Ascending aorta (tissue), 2 donors: ENCODE results near the gene ACOT11. TPM values are rescaled to one million over a fixed set of nuclear protein-coding genes. Genes with fewer than 3 reads are reported as not detected.

Source experiments
- DNase-seq, 2 donors: peaks; one replicate each; pipeline ENCODE4 v3.0.0-alpha.2; 2019; ENCODE audit warnings: low spot score in 2 of 2
- H3K27ac ChIP-seq, 2 donors: fragments of 200-600 bp; sonication (generic); one replicate each; pipeline ENCODE4 v1.5.1; 2016 to 2017; ENCODE audit warnings: mild to moderate bottlenecking in 1 of 2
- H3K27me3 ChIP-seq: fragments of 200-600 bp; sonication (generic); one replicate; pipeline ENCODE4 v1.5.1; 2017
- H3K36me3 ChIP-seq, 2 donors: fragments of 200-600 bp; sonication (generic); one replicate each; pipeline ENCODE4 v1.5.1; 2016
- H3K4me1 ChIP-seq, 2 donors: fragments of 200-600 bp; sonication (generic); one replicate each; pipeline ENCODE4 v1.5.1; 2016 to 2017; ENCODE audit warnings: mild to moderate bottlenecking in 1 of 2
- H3K4me3 ChIP-seq, 2 donors: fragments of 200-600 bp; sonication (generic); one replicate each; pipeline ENCODE4 v1.5.1; 2016 to 2017; ENCODE audit warnings: mild to moderate bottlenecking in 1 of 2
- H3K9me3 ChIP-seq, 2 donors: fragments of 200-600 bp; sonication (generic); one replicate each; pipeline ENCODE4 v1.5.1; 2016
- CTCF ChIP-seq, 3 experiments: fragments of 200-600 bp in 2 of 3; fragments of 450-650 bp in 1 of 3; sonication (generic) in 2 of 3; IDR thresholded peaks; one replicate each; pipeline ENCODE4 v1.5.1; 2016 to 2019; ENCODE audit warnings: antibody characterized with exemption in 3 of 3, mild to moderate bottlenecking in 1 of 3, moderate library complexity in 1 of 3
- intact Hi-C: fragments of 100-400 bp; cut with DNase I; formaldehyde crosslinking; loops from one replicate; pipeline ENCODE4 v1.15.1; 2023
- total RNA-seq: library from RNA; depleted of rRNA; stranded (reverse); fragments of >200 nt; gene quantifications from one replicate; pipeline ENCODE4 v1.1.0, GENCODE V29; 2016

The ACOT11 gene
- total RNA-seq, 1 donor from 2014 or later: 30.4 TPM

DNA sequence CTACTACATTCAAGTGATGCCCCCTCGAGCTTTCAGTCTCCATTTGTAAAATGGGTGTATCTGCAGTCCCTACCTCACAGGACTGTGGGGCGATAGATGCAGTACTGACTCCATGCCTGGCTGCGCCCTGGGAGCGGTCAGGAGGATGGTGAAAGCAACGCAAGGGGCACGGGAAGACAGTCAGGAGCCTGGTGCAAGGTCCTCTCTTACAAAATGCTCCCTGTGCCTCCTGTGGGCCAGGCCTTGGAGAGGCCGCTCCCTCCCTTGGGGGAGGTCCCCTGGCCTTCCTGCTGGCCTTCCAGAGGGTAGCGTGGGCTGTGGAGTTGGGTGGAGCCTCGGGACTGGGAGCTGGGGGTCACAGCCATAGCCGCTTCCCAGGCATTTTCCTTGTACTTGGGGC lies 53.7 kb downstream of the ACOT11 start:
- no peaks in the 10 kb centered on the region for H3K27me3 ChIP-seq
- no peak for TF ChIP-seq CTCF (IDR thresholded peaks at IDR 0.05)
- intact Hi-C loops: no loop called here
- peaks cover 15 to 62% of the 10 kb centered on the region in 2 donors for H3K36me3 ChIP-seq
- DNase-seq: no peak
- H3K27ac ChIP-seq: no peak overlapping the region
- no peaks in the 10 kb centered on the region for H3K4me1 ChIP-seq
- H3K4me3 ChIP-seq: no peak overlapping the region
- H3K9me3 ChIP-seq: no peaks in the 10 kb centered on the region

DNA sequence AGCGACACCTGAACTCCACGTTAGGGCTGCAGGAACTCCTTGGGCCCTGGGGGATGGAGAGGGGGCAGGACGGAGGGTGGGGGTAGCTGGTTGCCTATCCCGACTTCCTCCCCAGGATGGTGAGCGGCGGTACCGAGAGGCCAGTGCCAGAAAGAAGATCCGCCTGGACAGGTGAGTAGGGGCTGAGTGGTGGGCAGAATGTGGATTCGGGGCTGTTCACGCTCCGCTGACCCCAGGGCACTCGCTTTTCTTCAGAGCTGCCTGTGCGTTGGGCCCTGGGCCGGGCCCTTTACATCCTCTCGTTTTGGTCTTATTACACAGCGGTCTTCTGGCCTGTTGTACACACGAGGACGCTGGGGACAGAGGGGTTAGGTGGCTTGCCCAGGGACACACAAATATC lies 54.5 kb downstream of the ACOT11 start:
- no peaks in the 10 kb centered on the region for H3K9me3 ChIP-seq
- H3K36me3 ChIP-seq: peaks cover 15 to 54% of the 10 kb centered on the region in 2 donors
- no peaks in the 10 kb centered on the region for H3K27me3 ChIP-seq
- H3K4me3 ChIP-seq: no peak overlapping the region
- no peak overlapping the region for H3K27ac ChIP-seq
- DNase-seq: no peak
- TF ChIP-seq CTCF (IDR thresholded peaks at IDR 0.05): no peak
- H3K4me1 ChIP-seq: no peaks in the 10 kb centered on the region
- intact Hi-C loops: no loop called here

DNA sequence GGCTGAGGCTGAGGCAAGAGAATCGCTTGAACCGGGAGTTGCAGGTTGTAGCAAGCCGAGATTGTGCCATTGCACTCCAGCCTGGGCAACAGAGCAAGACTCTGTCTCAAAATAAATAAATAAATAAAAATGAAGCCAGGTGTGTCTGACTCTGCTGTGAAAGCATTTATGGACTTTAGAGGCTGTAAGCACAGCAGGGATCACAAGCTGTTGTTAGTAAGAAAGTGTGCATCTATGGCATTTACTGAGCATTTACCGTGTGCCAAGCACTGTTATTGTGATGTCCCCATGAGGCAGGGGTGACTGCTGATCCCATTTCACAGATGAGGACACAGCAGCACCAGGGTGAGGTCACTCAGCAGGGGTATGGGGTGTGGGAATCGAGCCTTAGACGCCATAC lies 55.2 kb downstream of the ACOT11 start:
- Histone ChIP-seq H3K9me3 (no peaks in the 10 kb centered on the region), H3K27ac (no peak overlapping the region), H3K4me3 (no peak overlapping the region), H3K36me3 (peaks cover 12 to 53% of the 10 kb centered on the region in 2 donors), H3K27me3 (no peaks in the 10 kb centered on the region), H3K4me1 (no peaks in the 10 kb centered on the region)
- no peak for TF ChIP-seq CTCF (IDR thresholded peaks at IDR 0.05)
- DNase-seq: no peak
- intact Hi-C loops: no loop called here

DNA sequence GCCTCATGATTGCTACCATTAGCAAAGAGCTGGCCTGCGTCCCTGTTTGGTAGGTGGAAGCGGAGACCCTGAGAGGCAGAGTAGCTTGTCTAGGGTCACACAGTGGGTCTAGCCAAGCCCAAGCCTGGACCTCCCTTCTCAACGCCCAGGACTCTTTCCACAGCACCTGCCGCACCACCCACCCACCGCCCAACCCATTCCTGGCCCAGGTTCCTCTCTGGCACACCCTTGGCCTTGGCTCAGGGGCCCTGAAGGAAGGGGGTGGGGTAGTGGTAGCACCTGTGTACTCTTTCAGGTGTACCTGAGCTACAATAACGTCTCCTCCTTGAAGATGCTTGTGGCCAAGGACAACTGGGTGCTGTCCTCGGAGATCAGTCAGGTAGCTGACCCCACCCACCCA lies 56.0 kb downstream of the ACOT11 start:
- no peak for DNase-seq
- H3K36me3 ChIP-seq: peaks cover 8 to 52% of the 10 kb centered on the region in 2 donors

DNA sequence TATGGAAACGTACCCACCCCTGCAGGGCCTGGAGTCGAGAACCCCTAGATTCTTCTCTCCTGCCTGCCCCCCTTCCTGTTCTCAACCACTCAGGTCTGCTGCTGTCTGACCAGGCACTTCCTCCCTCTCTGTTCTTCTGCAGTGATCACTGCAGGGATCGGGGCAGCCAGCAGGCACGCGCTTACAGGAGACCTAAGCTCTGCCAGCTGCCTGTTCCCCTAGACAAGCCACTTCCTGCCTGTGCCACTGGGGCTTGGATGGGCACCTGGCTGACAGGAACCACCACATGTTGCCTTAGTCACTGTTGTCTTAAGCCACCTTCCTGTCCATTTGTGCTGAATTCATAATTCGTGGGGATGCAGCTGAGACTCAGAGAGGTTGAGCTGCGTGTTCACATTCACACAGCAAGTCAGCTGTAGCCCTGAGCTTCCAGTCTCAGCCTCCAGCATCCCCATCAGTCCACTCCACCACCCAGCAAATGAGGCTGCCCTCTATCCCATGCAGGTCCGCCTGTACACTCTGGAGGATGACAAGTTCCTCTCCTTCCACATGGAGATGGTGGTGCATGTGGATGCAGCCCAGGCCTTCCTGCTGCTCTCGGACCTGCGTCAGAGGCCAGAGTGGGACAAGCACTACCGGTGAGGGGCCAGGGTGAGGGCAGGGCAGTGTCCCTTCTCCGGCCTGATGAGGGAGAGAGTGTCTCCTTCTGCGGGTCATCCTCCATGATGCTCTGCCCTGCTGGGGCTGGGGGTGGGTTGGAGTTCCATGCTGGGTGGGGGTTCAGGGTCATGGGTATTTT lies 56.7 kb downstream of the ACOT11 start:
- Histone ChIP-seq H3K4me3 (no peak overlapping the region), H3K4me1 (peaks cover 0 to 5% of the 10 kb centered on the region in 2 donors), H3K27me3 (no peaks in the 10 kb centered on the region), H3K9me3 (no peaks in the 10 kb centered on the region), H3K27ac (no peak overlapping the region), H3K36me3 (peaks cover 8 to 48% of the 10 kb centered on the region in 2 donors)
- intact Hi-C loops: no loop called here
- no peak for TF ChIP-seq CTCF (IDR thresholded peaks at IDR 0.05)
- no peak for DNase-seq

More for the DNA sequence above, 56.0 kb downstream of the ACOT11 start:
- TF ChIP-seq CTCF (IDR thresholded peaks at IDR 0.05): no peak
- Histone ChIP-seq H3K9me3 (no peaks in the 10 kb centered on the region), H3K4me3 (no peak overlapping the region), H3K27me3 (no peaks in the 10 kb centered on the region), H3K4me1 (peaks cover 0 to 1% of the 10 kb centered on the region in 2 donors), H3K27ac (no peak overlapping the region)
- intact Hi-C loops: no loop called here
